Measurements from ENCODE around the gene PDIA5. TPM values are rescaled to one million over a fixed set of nuclear protein-coding genes. Genes with fewer than 3 reads are reported as not detected.

PDIA5 gene
- total and polyA plus RNA-seq, 2 donors (not counting 1 experiment from before 2014, with no cell fraction given), result 2.6 to 3.8 TPM

GRCh38 chr3:123090728-123091531 lies 24.1 kb downstream of the PDIA5 start:
- Histone ChIP-seq H4K20me1 (ENCODE audit: control insufficient read depth, insufficient read depth, low read length, poor library complexity, severe bottlenecking) (no peaks in the 10 kb centered on the region), H3K27me3 (replicated peaks in 1 of 4; ENCODE audit: control extremely low read depth in 1 of 4, control insufficient read depth in 3 of 4, insufficient read depth in 4 of 4, low read length in 3 of 4) (no peaks in the 10 kb centered on the region), H3K9me3 (ENCODE audit: control extremely low read depth in 1 of 3, control insufficient read depth in 2 of 3, insufficient read depth in 1 of 3, low read length in 2 of 3) (no peaks in the 10 kb centered on the region), H3K4me3 (ENCODE audit: control extremely low read depth in 1 of 5, extremely low read depth in 1 of 5, insufficient read depth in 1 of 5, low read depth in 2 of 5, low read length in 4 of 5) (no peak overlapping the region), H3K4me1 (ENCODE audit: control insufficient read depth in 2 of 2, insufficient read depth in 2 of 2, low read length in 2 of 2) (no peaks in the 10 kb centered on the region), H2AFZ (ENCODE audit: insufficient read depth, low read depth, low read length, poor library complexity, severe bottlenecking) (no peak overlapping the region), H3K27ac (ENCODE audit: low read length in 2 of 2) (no peak overlapping the region), H3K4me2 (replicated peaks; ENCODE audit: low read depth, low read length, poor library complexity, severe bottlenecking) (no peak overlapping the region), H3K79me2 (ENCODE audit: control insufficient read depth, insufficient read depth, low read length) (peaks cover 8% of the 10 kb centered on the region), H3K9ac (ENCODE audit: low read length) (no peak overlapping the region), H3K36me3 (replicated peaks in 1 of 2; ENCODE audit: control extremely low read depth in 1 of 2, control insufficient read depth in 1 of 2, extremely low read depth in 1 of 2, insufficient read depth in 2 of 2, low read length in 1 of 2) (peaks cover 4 to 6% of the 10 kb centered on the region in 2 experiments)
- ATAC-seq (ENCODE audit: low read depth) (no peak), DNase-seq (no peak)
- POLR2A ChIA-PET, result no interaction called here
- CTCF ChIA-PET, result no interaction called here
- H3K4me3 Mint-ChIP-seq, result no peak overlapping the region
- peaks cover 6% of the 10 kb centered on the region for H3K4me1 Mint-ChIP-seq
- WGBS (ENCODE audit: insufficient coverage), result 77% methylated on average over 11 of the region's 12 CpGs
- H3K27me3 Mint-ChIP-seq, result no peaks in the 10 kb centered on the region
- intact Hi-C loops (cut with micrococcal nuclease), result no loop called here
- no peak overlapping the region for H3K27ac Mint-ChIP-seq
- no peaks in the 10 kb centered on the region for H3K9me3 Mint-ChIP-seq (ENCODE audit: insufficient read depth)
- TF ChIP-seq, protein P1, sequence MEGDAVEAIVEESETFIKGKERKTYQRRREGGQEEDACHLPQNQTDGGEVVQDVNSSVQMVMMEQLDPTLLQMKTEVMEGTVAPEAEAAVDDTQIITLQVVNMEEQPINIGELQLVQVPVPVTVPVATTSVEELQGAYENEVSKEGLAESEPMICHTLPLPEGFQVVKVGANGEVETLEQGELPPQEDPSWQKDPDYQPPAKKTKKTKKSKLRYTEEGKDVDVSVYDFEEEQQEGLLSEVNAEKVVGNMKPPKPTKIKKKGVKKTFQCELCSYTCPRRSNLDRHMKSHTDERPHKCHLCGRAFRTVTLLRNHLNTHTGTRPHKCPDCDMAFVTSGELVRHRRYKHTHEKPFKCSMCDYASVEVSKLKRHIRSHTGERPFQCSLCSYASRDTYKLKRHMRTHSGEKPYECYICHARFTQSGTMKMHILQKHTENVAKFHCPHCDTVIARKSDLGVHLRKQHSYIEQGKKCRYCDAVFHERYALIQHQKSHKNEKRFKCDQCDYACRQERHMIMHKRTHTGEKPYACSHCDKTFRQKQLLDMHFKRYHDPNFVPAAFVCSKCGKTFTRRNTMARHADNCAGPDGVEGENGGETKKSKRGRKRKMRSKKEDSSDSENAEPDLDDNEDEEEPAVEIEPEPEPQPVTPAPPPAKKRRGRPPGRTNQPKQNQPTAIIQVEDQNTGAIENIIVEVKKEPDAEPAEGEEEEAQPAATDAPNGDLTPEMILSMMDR (IDR thresholded peaks at IDR 0.05), result no peak
- no peak for TF ChIP-seq EZH2 (IDR thresholded peaks at IDR 0.05; ENCODE audit: borderline replicate concordance, insufficient read depth, low read depth, low read length, poor library complexity, severe bottlenecking)

- Histone ChIP-seq H3K27ac (ENCODE audit: low read length in 2 of 2) (no peak overlapping the region), H3K79me2 (ENCODE audit: control insufficient read depth, insufficient read depth, low read length) (peaks cover 6% of the 10 kb centered on the region), H3K4me3 (ENCODE audit: control extremely low read depth in 1 of 5, extremely low read depth in 1 of 5, insufficient read depth in 1 of 5, low read depth in 2 of 5, low read length in 4 of 5) (no peak overlapping the region), H3K27me3 (replicated peaks in 1 of 4; ENCODE audit: control extremely low read depth in 1 of 4, control insufficient read depth in 3 of 4, insufficient read depth in 4 of 4, low read length in 3 of 4) (no peaks in the 10 kb centered on the region), H3K36me3 (replicated peaks in 1 of 2; ENCODE audit: control extremely low read depth in 1 of 2, control insufficient read depth in 1 of 2, extremely low read depth in 1 of 2, insufficient read depth in 2 of 2, low read length in 1 of 2) (peaks cover 4 to 6% of the 10 kb centered on the region in 2 experiments), H2AFZ (ENCODE audit: insufficient read depth, low read depth, low read length, poor library complexity, severe bottlenecking) (no peak overlapping the region), H4K20me1 (ENCODE audit: control insufficient read depth, insufficient read depth, low read length, poor library complexity, severe bottlenecking) (no peaks in the 10 kb centered on the region), H3K4me1 (ENCODE audit: control insufficient read depth in 2 of 2, insufficient read depth in 2 of 2, low read length in 2 of 2) (no peaks in the 10 kb centered on the region), H3K9ac (ENCODE audit: low read length) (no peak overlapping the region), H3K4me2 (replicated peaks; ENCODE audit: low read depth, low read length, poor library complexity, severe bottlenecking) (no peak overlapping the region), H3K9me3 (ENCODE audit: control extremely low read depth in 1 of 3, control insufficient read depth in 2 of 3, insufficient read depth in 1 of 3, low read length in 2 of 3) (no peaks in the 10 kb centered on the region)
- DNase-seq, result no peak
- Mint-ChIP-seq H3K27ac (no peak overlapping the region), H3K4me1 (peaks cover 6% of the 10 kb centered on the region), H3K27me3 (no peaks in the 10 kb centered on the region), H3K9me3 (ENCODE audit: insufficient read depth) (no peaks in the 10 kb centered on the region), H3K4me3 (no peak overlapping the region)
- ChIA-PET POLR2A (no interaction called here), CTCF (no interaction called here)
- 100% methylated on average over 1 of the region's 3 CpGs for WGBS (ENCODE audit: insufficient coverage)
- ATAC-seq (ENCODE audit: low read depth), result no peak
- intact Hi-C loops (cut with micrococcal nuclease), result no loop called here
- TF ChIP-seq, protein P1 (IDR thresholded peaks at IDR 0.05), result no peak
- no peak for TF ChIP-seq EZH2 (IDR thresholded peaks at IDR 0.05; ENCODE audit: borderline replicate concordance, insufficient read depth, low read depth, low read length, poor library complexity, severe bottlenecking)
Measured at GRCh38 chr3:123092243-123092642, 25.4 kb downstream of the PDIA5 start.
